ENCODE results near the gene TOMM6.

The TOMM6 gene

GRCh38 chr6:41826343-41827022 lies 39.0 kb downstream of the TOMM6 start:
- no peak for DNase-seq

DNA sequence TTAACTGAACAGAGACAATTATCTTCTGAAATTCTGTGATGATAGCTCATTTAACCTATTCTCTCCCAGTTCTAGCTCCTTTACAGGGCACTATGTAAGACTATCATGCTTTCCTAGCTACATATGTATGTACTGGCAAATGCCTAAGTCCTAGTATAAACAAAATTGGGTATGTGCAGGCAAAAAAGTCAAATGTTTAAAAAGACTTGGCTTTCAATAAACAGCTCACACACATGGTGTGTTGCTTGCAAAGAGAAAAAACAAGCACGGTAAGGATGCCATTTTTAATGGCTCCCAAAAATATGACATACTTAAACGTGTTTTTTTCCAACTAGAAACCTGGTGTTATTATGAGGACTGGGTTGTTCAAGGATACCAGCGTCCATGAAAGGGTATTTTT lies 44.8 kb downstream of the TOMM6 start:
- no peak for DNase-seq

DNA sequence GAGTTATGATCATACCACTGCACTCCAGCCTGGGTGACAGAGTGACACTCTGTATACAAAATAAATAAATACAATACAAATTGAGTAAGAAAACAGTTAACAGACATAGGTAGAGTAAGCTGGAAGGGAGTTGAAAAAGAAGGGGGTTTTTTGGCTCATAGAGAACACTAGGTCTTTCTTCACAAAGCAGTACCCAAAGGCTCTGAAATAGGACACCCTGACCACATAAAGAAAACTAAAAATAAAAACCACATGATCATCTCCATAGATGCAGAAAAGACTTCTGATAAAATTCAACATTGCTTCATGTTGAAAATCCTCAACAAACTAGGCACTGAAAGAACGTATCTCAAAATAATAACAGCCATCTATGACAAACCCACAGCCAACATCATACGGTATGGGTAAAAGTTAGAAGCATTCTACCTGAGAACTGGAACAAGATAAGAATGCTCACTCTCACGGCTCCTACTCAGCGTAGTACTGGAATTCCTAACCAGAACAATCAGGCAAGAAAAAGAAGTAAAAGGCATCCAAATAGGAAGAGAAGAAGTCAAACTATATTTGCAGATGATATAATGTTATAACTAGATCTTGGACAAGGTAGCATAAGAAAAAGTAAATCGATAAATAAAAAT lies 48.6 kb downstream of the TOMM6 start:
- DNase-seq: no peak

- DNase-seq: no peak
Observed at GRCh38 chr6:41836660-41837052, 49.2 kb downstream of the TOMM6 start.

Measured in NCI-H1436 treated with DMSO at 0.1 percent for 48 hours (cell line).